Hematopoietic multipotent progenitor cell treated with erythropoietin and hydrocortisone succinate and interleukin-3 and kit ligand, for 15 days (in vitro differentiated cells): ENCODE measurements around the gene SHROOM2.

Experiments
- DNase-seq: peaks from one replicate; pipeline ENCODE4 v3.0.0-alpha.2; 2015; ENCODE audit warnings: low spot score

Gene SHROOM2

GRCh38 chrX:9865804-9866472 is 79.7 kb downstream of the SHROOM2 start:
- DNase-seq = no peak

- DNase-seq = peak; percentile 2
Measured at GRCh38 chrX:9866633-9867032, 80.4 kb downstream of the SHROOM2 start.

GRCh38 chrX:9867226-9867625 is 81.0 kb downstream of the SHROOM2 start:
- no peak for DNase-seq

- DNase-seq = no peak
Measured at GRCh38 chrX:9867753-9868152, 81.5 kb downstream of the SHROOM2 start.

- no peak for DNase-seq
Measured at GRCh38 chrX:9871701-9872268, 85.6 kb downstream of the SHROOM2 start.

GRCh38 chrX:9873360-9873759 is 87.1 kb downstream of the SHROOM2 start:
- no peak for DNase-seq

- peak; percentile 35 for DNase-seq
Measured at GRCh38 chrX:9873952-9874351, 87.7 kb downstream of the SHROOM2 start.

GRCh38 chrX:9874483-9874882 is 88.3 kb downstream of the SHROOM2 start:
- DNase-seq = no peak

- no peak for DNase-seq
Measured at GRCh38 chrX:9875801-9876200, 89.6 kb downstream of the SHROOM2 start.

GRCh38 chrX:9876201-9876600 is 90.0 kb downstream of the SHROOM2 start:
- DNase-seq = no peak

- no peak for DNase-seq
Measured at GRCh38 chrX:9878146-9878820, 92.1 kb downstream of the SHROOM2 start.

- DNase-seq = no peak
Measured at GRCh38 chrX:9880237-9880636, 94.0 kb downstream of the SHROOM2 start.

GRCh38 chrX:9880870-9881269 is 94.6 kb downstream of the SHROOM2 start:
- DNase-seq = no peak

GRCh38 chrX:9882669-9883446 is 96.6 kb downstream of the SHROOM2 start:
- DNase-seq = peak; percentile 3

- DNase-seq = no peak
Measured at GRCh38 chrX:9884031-9884779, 98.0 kb downstream of the SHROOM2 start.

GRCh38 chrX:9885150-9885549 is 98.9 kb downstream of the SHROOM2 start:
- peak; percentile 38 for DNase-seq

- DNase-seq = no peak
Measured at GRCh38 chrX:9887659-9888297, 101.5 kb downstream of the SHROOM2 start.

- DNase-seq = no peak
Measured at GRCh38 chrX:9888953-9889470, 102.8 kb downstream of the SHROOM2 start.

- no peak for DNase-seq
Measured at GRCh38 chrX:9890681-9891091, 104.5 kb downstream of the SHROOM2 start.

GRCh38 chrX:9895225-9895912 is 109.1 kb downstream of the SHROOM2 start:
- no peak for DNase-seq

- no peak for DNase-seq
Measured at GRCh38 chrX:9897761-9898161, 111.5 kb downstream of the SHROOM2 start.
